Prostate gland (tissue), 2 donors: ENCODE results near the gene GSG1L.

Experiments
- POLR2A ChIP-seq: fragments of 450-650 bp; IDR thresholded peaks from one replicate; pipeline ENCODE4 v1.6.1; 2016; ENCODE audit warnings: antibody characterized with exemption, mild to moderate bottlenecking
- POLR2AphosphoS5 ChIP-seq: sonication (generic); formaldehyde crosslinking; IDR thresholded peaks from one replicate; pipeline ENCODE4 v1.6.1; 2017; ENCODE audit warnings: antibody characterized with exemption
- TF ChIP-seq, protein P1 (sequence below), 4 experiments: fragments of 200-600 bp in 2 of 4; fragments of 450-650 bp in 2 of 4; sonication (generic) in 2 of 4; IDR thresholded peaks; 1 replicate in 3 of 4; 2 replicates in 1 of 4; pipeline ENCODE4 v1.5.1; 2016 to 2019; ENCODE audit warnings: antibody characterized with exemption in 4 of 4, mild to moderate bottlenecking in 2 of 4, moderate library complexity in 2 of 4

DNA sequence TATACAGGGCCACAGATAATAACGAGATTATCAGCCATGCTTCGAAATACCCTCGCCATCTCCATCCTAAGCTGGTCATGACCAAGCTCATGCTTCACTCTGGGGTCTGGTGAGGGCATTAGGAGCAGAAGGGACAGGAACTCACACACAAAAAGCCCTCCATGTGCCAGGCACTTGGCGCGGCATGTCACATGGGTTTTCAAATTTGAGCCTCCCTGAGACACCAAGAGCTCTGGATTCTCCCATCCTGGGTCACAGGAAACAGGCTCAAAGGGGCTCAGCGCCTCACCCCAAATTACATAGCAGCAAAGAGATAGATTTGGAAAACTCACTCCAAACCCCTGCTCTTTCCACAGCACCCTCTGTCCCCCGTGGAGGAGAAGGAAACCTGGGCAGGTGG, 239.5 kb downstream of the GSG1L start:
- TF ChIP-seq POLR2AphosphoS5 (no peak), POLR2A (no peak)
- TF ChIP-seq, protein P1, sequence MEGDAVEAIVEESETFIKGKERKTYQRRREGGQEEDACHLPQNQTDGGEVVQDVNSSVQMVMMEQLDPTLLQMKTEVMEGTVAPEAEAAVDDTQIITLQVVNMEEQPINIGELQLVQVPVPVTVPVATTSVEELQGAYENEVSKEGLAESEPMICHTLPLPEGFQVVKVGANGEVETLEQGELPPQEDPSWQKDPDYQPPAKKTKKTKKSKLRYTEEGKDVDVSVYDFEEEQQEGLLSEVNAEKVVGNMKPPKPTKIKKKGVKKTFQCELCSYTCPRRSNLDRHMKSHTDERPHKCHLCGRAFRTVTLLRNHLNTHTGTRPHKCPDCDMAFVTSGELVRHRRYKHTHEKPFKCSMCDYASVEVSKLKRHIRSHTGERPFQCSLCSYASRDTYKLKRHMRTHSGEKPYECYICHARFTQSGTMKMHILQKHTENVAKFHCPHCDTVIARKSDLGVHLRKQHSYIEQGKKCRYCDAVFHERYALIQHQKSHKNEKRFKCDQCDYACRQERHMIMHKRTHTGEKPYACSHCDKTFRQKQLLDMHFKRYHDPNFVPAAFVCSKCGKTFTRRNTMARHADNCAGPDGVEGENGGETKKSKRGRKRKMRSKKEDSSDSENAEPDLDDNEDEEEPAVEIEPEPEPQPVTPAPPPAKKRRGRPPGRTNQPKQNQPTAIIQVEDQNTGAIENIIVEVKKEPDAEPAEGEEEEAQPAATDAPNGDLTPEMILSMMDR (IDR thresholded peaks at IDR 0.05): no peak
